Omental fat pad (tissue), 4 donors: ENCODE data around the gene FDX2. TPM values are rescaled to one million over a fixed set of nuclear protein-coding genes. Genes with fewer than 3 reads are reported as not detected.

Experiments used
- ATAC-seq: fragments of 150-250 bp; one replicate; pipeline ENCODE4 v1.9.1; 2016; ENCODE audit warnings: mild to moderate bottlenecking, moderate library complexity; ENCODE audit not compliant: low FRiP score
- DNase-seq: peaks from one replicate; pipeline ENCODE4 v3.0.0-alpha.2; 2019; ENCODE audit warnings: low spot score
- CTCF ChIP-seq, 3 donors: fragments of 450-650 bp; IDR thresholded peaks; one replicate each; pipeline ENCODE4 v1.5.1; 2016 to 2017; ENCODE audit warnings: antibody characterized with exemption in 3 of 3, mild to moderate bottlenecking in 3 of 3, moderate library complexity in 2 of 3
- total RNA-seq, 4 donors: library from RNA; depleted of rRNA; stranded (reverse); fragments of >200 nt; gene quantifications; one replicate each; pipeline ENCODE4 v1.1.0, GENCODE V29; 2016

Gene FDX2
- 10 to 100 TPM in 3 of 4 donors, 1 to 10 TPM in 1; 9.0 to 26.2 (median 17.8) TPM for total RNA-seq

- no peak for TF ChIP-seq CTCF (IDR thresholded peaks at IDR 0.05)
- ATAC-seq: peak; percentile 75
- peak; percentile 87 for DNase-seq
Observed at GRCh38 chr19:10315335-10316214, at the start of gene FDX2. FDX2 (minus strand) TSS chr19:10316015; CDS start chr19:10315996, 19 bp downstream.

GRCh38 chr19:10365518-10365917, 49.7 kb upstream of the FDX2 start:
- no peak for DNase-seq
- no peak for TF ChIP-seq CTCF (IDR thresholded peaks at IDR 0.05)
- no peak for ATAC-seq

GRCh38 chr19:10364644-10365043, 48.8 kb upstream of the FDX2 start:
- TF ChIP-seq CTCF (IDR thresholded peaks at IDR 0.05): no peak
- DNase-seq: no peak
- no peak for ATAC-seq

GRCh38 chr19:10363789-10364281, 48.0 kb upstream of the FDX2 start:
- DNase-seq: no peak
- ATAC-seq: no peak
- no peak for TF ChIP-seq CTCF (IDR thresholded peaks at IDR 0.05)

- DNase-seq (no peak), ATAC-seq (no peak)
- TF ChIP-seq CTCF (IDR thresholded peaks at IDR 0.05): no peak
Observed at GRCh38 chr19:10362259-10362658, 46.4 kb upstream of the FDX2 start.

GRCh38 chr19:10361569-10362011, 45.8 kb upstream of the FDX2 start:
- DNase-seq (no peak), ATAC-seq (no peak)
- TF ChIP-seq CTCF (IDR thresholded peaks at IDR 0.05): no peak

GRCh38 chr19:10356431-10356830, 40.6 kb upstream of the FDX2 start:
- no peak for DNase-seq
- no peak for TF ChIP-seq CTCF (IDR thresholded peaks at IDR 0.05)
- ATAC-seq: no peak
